Measurements from ENCODE around the gene MGRN1. TPM values are rescaled to one million over a fixed set of nuclear protein-coding genes. Genes with fewer than 3 reads are reported as not detected.

MGRN1 gene
- total RNA-seq, 3 donors from 2014 or later (not counting 1 experiment from before 2014, with no cell fraction given): 102 to 106 (median 105) TPM

DNA sequence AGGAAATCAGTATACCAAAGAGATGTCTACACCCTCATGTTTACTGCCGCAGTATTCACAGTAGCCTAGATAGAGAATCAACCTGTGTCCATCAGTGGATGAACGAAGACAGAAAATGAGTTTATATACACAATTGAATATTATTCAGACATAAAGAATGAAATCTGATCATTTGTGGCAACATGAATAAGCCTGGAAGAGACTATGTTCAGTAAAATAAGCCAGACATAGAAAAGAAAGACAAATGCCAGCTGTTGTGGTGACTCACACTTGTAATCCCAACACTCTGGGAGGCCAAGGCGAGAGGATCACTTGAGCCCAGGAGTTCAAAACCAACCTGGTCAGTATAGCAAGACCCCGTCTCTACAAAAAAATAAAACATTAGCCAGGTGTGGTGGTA, 84.9 kb downstream of the MGRN1 start:
- intact Hi-C loops (cut with micrococcal nuclease): no loop called here
- Histone ChIP-seq H3K27me3 (ENCODE audit: control insufficient read depth, insufficient read depth, low read length) (no peaks in the 10 kb centered on the region), H3K9me3 (ENCODE audit: control insufficient read depth, insufficient read depth, low read length) (no peaks in the 10 kb centered on the region), H3K4me3 (ENCODE audit: low read length) (no peak overlapping the region), H3K36me3 (ENCODE audit: control insufficient read depth, insufficient read depth, low read length) (peaks cover 22% of the 10 kb centered on the region), H3K27ac (ENCODE audit: low read length) (no peak overlapping the region), H3K4me1 (ENCODE audit: control insufficient read depth, insufficient read depth, low read length) (no peaks in the 10 kb centered on the region)
- no peak overlapping the region for H3K27ac Mint-ChIP-seq
- DNase-seq (no peak), ATAC-seq (no peak)
- no peaks in the 10 kb centered on the region for H3K9me3 Mint-ChIP-seq
- H3K4me1 Mint-ChIP-seq: no peaks in the 10 kb centered on the region
- H3K27me3 Mint-ChIP-seq (ENCODE audit: low read depth in 2 of 2): no peaks in the 10 kb centered on the region
- 95% methylated on average over 3 of the region's 4 CpGs for WGBS (ENCODE audit: insufficient coverage)
- TF ChIP-seq, protein P1, sequence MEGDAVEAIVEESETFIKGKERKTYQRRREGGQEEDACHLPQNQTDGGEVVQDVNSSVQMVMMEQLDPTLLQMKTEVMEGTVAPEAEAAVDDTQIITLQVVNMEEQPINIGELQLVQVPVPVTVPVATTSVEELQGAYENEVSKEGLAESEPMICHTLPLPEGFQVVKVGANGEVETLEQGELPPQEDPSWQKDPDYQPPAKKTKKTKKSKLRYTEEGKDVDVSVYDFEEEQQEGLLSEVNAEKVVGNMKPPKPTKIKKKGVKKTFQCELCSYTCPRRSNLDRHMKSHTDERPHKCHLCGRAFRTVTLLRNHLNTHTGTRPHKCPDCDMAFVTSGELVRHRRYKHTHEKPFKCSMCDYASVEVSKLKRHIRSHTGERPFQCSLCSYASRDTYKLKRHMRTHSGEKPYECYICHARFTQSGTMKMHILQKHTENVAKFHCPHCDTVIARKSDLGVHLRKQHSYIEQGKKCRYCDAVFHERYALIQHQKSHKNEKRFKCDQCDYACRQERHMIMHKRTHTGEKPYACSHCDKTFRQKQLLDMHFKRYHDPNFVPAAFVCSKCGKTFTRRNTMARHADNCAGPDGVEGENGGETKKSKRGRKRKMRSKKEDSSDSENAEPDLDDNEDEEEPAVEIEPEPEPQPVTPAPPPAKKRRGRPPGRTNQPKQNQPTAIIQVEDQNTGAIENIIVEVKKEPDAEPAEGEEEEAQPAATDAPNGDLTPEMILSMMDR (IDR thresholded peaks at IDR 0.05): no peak
- no peak overlapping the region for H3K4me3 Mint-ChIP-seq
- peaks cover 7% of the 10 kb centered on the region for H3K36me3 Mint-ChIP-seq

DNA sequence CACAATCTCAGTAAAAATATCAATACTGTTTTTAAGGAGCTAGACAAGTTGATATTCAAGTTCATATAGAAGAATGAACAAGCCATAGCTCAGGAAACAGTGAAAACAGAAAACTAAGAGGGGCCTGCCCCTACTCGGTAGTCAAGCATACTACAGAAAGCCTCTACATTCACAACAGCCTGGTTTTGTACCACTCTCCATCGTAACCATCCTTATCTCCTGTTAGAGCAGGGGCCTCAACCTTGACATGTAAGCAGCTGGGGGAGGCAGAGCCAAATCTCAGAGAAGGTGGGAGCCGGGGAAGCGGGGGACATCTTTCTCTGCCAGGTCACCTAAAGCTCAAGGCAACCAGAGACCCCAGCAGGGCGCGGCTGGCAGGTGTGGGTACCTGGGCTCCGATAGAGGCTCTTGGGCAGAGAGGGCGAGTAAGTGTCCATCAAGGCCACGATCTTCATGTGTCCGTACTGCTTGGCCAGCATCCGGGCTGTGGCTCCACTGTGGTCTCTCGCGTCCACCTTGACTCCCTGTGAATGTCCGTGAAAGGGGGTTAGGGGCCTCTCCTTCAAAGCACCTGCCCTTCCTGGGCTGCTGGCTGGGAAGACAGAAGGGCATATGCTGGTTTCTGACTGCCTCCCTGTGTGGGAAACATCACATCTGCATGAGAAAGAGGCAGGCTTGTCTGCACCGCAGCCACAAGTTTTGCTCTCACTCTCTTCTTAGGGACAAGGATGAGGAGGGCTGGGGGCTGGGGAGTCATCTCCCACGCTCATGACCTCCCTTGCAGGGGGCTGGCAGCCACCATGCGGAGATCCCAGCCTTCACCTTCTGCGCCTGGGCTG, 89.3 kb downstream of the MGRN1 start:
- Histone ChIP-seq H3K27ac (ENCODE audit: low read length) (no peak overlapping the region), H3K9me3 (ENCODE audit: control insufficient read depth, insufficient read depth, low read length) (no peaks in the 10 kb centered on the region), H3K27me3 (ENCODE audit: control insufficient read depth, insufficient read depth, low read length) (no peaks in the 10 kb centered on the region), H3K4me3 (ENCODE audit: low read length) (no peak overlapping the region), H3K36me3 (ENCODE audit: control insufficient read depth, insufficient read depth, low read length) (peaks cover 23% of the 10 kb centered on the region), H3K4me1 (ENCODE audit: control insufficient read depth, insufficient read depth, low read length) (no peaks in the 10 kb centered on the region)
- H3K4me1 Mint-ChIP-seq: no peaks in the 10 kb centered on the region
- no peaks in the 10 kb centered on the region for H3K9me3 Mint-ChIP-seq
- WGBS (ENCODE audit: insufficient coverage): 95% methylated on average over 18 of the region's 18 CpGs
- no peaks in the 10 kb centered on the region for H3K36me3 Mint-ChIP-seq
- H3K27me3 Mint-ChIP-seq (ENCODE audit: low read depth in 2 of 2): no peaks in the 10 kb centered on the region
- H3K27ac Mint-ChIP-seq: no peak overlapping the region
- TF ChIP-seq, protein P1 (IDR thresholded peaks at IDR 0.05): no peak
- intact Hi-C loops (cut with micrococcal nuclease): no loop called here
- DNase-seq: no peak
- no peak overlapping the region for H3K4me3 Mint-ChIP-seq
- no peak for ATAC-seq

DNA sequence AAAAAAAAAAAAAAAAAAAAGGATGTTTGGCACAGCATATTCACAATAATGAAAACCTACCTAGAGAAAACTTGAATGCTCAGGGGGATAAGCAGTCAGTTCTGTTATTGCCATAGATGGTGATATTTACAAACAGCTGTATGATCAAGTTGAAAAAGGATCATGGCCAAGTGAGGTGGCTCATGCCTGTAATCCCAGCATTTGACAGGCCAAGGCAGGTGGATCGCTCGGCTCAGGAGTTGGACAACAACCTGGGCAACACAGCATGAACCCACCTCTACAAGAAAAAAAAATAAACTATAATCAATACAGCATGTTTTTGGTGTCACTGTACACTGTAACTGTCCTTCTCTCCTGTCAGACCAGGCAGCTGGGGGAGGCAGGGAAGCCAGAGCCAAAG, 90.4 kb downstream of the MGRN1 start:
- Mint-ChIP-seq H3K27ac (no peak overlapping the region), H3K36me3 (no peaks in the 10 kb centered on the region), H3K27me3 (ENCODE audit: low read depth in 2 of 2) (no peaks in the 10 kb centered on the region), H3K9me3 (no peaks in the 10 kb centered on the region), H3K4me3 (no peak overlapping the region), H3K4me1 (no peaks in the 10 kb centered on the region)
- WGBS (ENCODE audit: insufficient coverage): 94% methylated on average over 2 of the region's 2 CpGs
- no peak overlapping the region for H3K27ac ChIP-seq (ENCODE audit: low read length)
- DNase-seq (no peak), ATAC-seq (no peak)
- no peaks in the 10 kb centered on the region for H3K9me3 ChIP-seq (ENCODE audit: control insufficient read depth, insufficient read depth, low read length)
- TF ChIP-seq, protein P1 (IDR thresholded peaks at IDR 0.05): no peak
- no peaks in the 10 kb centered on the region for H3K4me1 ChIP-seq (ENCODE audit: control insufficient read depth, insufficient read depth, low read length)
- peaks cover 21% of the 10 kb centered on the region for H3K36me3 ChIP-seq (ENCODE audit: control insufficient read depth, insufficient read depth, low read length)
- no peak overlapping the region for H3K4me3 ChIP-seq (ENCODE audit: low read length)
- H3K27me3 ChIP-seq (ENCODE audit: control insufficient read depth, insufficient read depth, low read length): no peaks in the 10 kb centered on the region
- intact Hi-C loops (cut with micrococcal nuclease): no loop called here

DNA sequence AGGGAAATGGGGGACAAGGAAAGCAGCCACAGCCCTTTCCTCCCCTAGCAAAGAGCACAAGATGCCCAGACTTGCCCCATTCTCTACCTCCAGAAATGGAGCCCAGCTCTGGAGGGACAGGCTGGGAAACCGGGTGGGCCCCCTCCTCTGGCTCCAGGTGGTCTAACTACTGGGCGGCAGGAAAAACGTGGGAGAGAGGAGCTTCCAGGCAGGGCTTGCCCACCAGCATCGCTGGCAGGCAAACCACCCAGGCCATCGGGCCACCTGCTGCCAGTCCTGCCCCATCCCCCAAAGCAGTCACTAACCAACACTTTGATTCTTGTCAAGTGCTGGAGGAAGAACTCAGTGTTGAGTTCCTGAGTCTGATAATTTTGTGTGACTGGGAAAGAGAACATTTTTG, 93.8 kb downstream of the MGRN1 start:
- intact Hi-C loops (cut with micrococcal nuclease): no loop called here
- ATAC-seq: no peak
- TF ChIP-seq, protein P1 (IDR thresholded peaks at IDR 0.05): no peak
- Histone ChIP-seq H3K27me3 (ENCODE audit: control insufficient read depth, insufficient read depth, low read length) (no peaks in the 10 kb centered on the region), H3K4me3 (ENCODE audit: low read length) (no peak overlapping the region), H3K36me3 (ENCODE audit: control insufficient read depth, insufficient read depth, low read length) (peaks cover 18% of the 10 kb centered on the region), H3K27ac (ENCODE audit: low read length) (no peak overlapping the region), H3K9me3 (ENCODE audit: control insufficient read depth, insufficient read depth, low read length) (no peaks in the 10 kb centered on the region), H3K4me1 (ENCODE audit: control insufficient read depth, insufficient read depth, low read length) (no peaks in the 10 kb centered on the region)
- Mint-ChIP-seq H3K27me3 (ENCODE audit: low read depth in 2 of 2) (no peaks in the 10 kb centered on the region), H3K4me1 (peaks cover 0 to 6% of the 10 kb centered on the region in 2 donors), H3K4me3 (no peak overlapping the region), H3K27ac (no peak overlapping the region), H3K36me3 (no peaks in the 10 kb centered on the region), H3K9me3 (no peaks in the 10 kb centered on the region)
- no peak for DNase-seq
- WGBS (ENCODE audit: insufficient coverage): 91% methylated on average over 5 of the region's 5 CpGs
